Measurements from ENCODE around the gene CREB3L2.

GRCh38 chr7:137852108-137852507 lies 149.8 kb downstream of the CREB3L2 start:
- TF ChIP-seq CTCF (IDR thresholded peaks at IDR 0.05; ENCODE audit: poor library complexity) (no peak), EZH2 (IDR thresholded peaks at IDR 0.05; ENCODE audit: borderline replicate concordance) (no peak), EZH2phosphoT487 (IDR thresholded peaks at IDR 0.05; ENCODE audit: low read depth, severe bottlenecking, unreplicated experiment) (no peak)

All from hepatocyte (in vitro differentiated cells).